HEK293T (cell line): Measurements from ENCODE around the gene SUPT7L.
"Not testable (repeated sequence)": the region's sequence is repeated elsewhere in the genome, so short reads cannot be mapped to it uniquely, and the experiment has no call there.

Experiments
- CTCF ChIA-PET: fragments of 350-600 bp; formaldehyde crosslinking; extraction: SDS; loops from one replicate; lab custom pipeline; 2021; ENCODE audit warnings: antibody characterized with exemption, inconsistent platforms; lab: Yijun Ruan, JAX
- POLR2A ChIA-PET: fragments of 350-600 bp; formaldehyde crosslinking; extraction: SDS; loops from one replicate; lab custom pipeline; 2020; ENCODE audit warnings: antibody characterized with exemption, inconsistent platforms; lab: Yijun Ruan, JAX
- DNase-seq: peaks from one replicate; pipeline ENCODE4 v3.0.0; 2012; ENCODE audit warnings: mixed read lengths; ENCODE audit errors: extremely low spot score
- ARNT ChIP-seq: fragments of 450-650 bp; IDR thresholded peaks from 2 replicates; pipeline ENCODE4 v1.6.1; 2017; ENCODE audit warnings: mild to moderate bottlenecking
- BHLHE40 ChIP-seq: fragments of 450-650 bp; IDR thresholded peaks from 2 replicates; pipeline ENCODE4 v1.6.1; 2016; ENCODE audit warnings: mild to moderate bottlenecking, moderate library complexity, borderline replicate concordance
- CTBP1 ChIP-seq: fragments of 450-650 bp; IDR thresholded peaks from 2 replicates; pipeline ENCODE4 v1.6.1; 2016; ENCODE audit warnings: borderline replicate concordance
- ELF4 ChIP-seq: fragments of 450-650 bp; IDR thresholded peaks from 2 replicates; pipeline ENCODE4 v1.6.1; 2017; ENCODE audit warnings: antibody characterized with exemption
- FOXA1 ChIP-seq: fragments of 450-650 bp; IDR thresholded peaks from 2 replicates; pipeline ENCODE4 v1.6.1; 2016; ENCODE audit warnings: mild to moderate bottlenecking
- FOXK2 ChIP-seq: fragments of 450-650 bp; IDR thresholded peaks from 2 replicates; pipeline ENCODE4 v1.6.1; 2016; ENCODE audit warnings: mild to moderate bottlenecking
- FOXM1 ChIP-seq: fragments of 450-650 bp; IDR thresholded peaks from 2 replicates; pipeline ENCODE4 v1.6.1; 2017; ENCODE audit warnings: mild to moderate bottlenecking, borderline replicate concordance
- HDGF ChIP-seq: fragments of 450-650 bp; IDR thresholded peaks from 2 replicates; pipeline ENCODE4 v1.6.1; 2017; ENCODE audit warnings: antibody characterized with exemption, borderline replicate concordance
- L3MBTL2 ChIP-seq: fragments of 450-650 bp; conservative IDR thresholded peaks from 2 replicates; pipeline ENCODE4 v1.6.1; 2016; ENCODE audit warnings: mild to moderate bottlenecking
- LEF1 ChIP-seq: fragments of 450-650 bp; IDR thresholded peaks from 2 replicates; pipeline ENCODE4 v1.6.1; 2017; ENCODE audit warnings: mild to moderate bottlenecking, borderline replicate concordance
- NFRKB ChIP-seq: fragments of 450-650 bp; IDR thresholded peaks from 2 replicates; pipeline ENCODE4 v1.6.1; 2016; ENCODE audit warnings: mild to moderate bottlenecking, moderate library complexity
- PKNOX1 ChIP-seq: fragments of 450-650 bp; IDR thresholded peaks from 2 replicates; pipeline ENCODE4 v1.6.1; 2016
- SP1 ChIP-seq: fragments of 450-650 bp; IDR thresholded peaks from 2 replicates; pipeline ENCODE4 v1.6.1; 2017
- SUZ12 ChIP-seq: fragments of 450-650 bp; IDR thresholded peaks from 2 replicates; pipeline ENCODE4 v1.6.1; 2016; ENCODE audit warnings: mild to moderate bottlenecking
- TARDBP ChIP-seq: fragments of 450-650 bp; IDR thresholded peaks from 2 replicates; pipeline ENCODE4 v1.6.1; 2016
- ZNF384 ChIP-seq: fragments of 450-650 bp; IDR thresholded peaks from 2 replicates; pipeline ENCODE4 v1.6.1; 2016

Gene SUPT7L

DNA sequence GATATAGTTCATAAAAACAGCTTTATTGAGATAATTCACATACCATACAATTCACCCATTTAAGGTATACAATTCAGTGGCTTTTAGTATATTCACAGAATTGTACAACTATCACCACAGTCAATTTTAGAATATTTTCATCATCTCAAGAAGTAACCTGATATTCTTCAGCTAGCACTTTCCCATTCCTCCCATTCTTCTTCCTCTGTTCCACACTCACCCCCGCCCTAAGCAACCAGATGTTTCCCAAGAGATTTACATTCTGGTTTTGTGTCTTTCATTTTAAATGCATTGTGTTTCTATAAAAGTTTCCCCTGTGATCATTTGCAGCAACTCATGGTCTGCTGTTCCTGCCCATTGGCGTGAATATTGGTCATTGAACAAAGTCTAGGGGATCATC, 29.1 kb downstream of the SUPT7L start:
- TF ChIP-seq FOXK2 = no peak
- no peak for TF ChIP-seq ZNF384
- no peak for TF ChIP-seq FOXA1
- TF ChIP-seq TARDBP = no peak
- no peak for TF ChIP-seq NFRKB
- TF ChIP-seq SUZ12 = no peak
- TF ChIP-seq ELF4 = no peak
- TF ChIP-seq HDGF = no peak
- TF ChIP-seq CTBP1 = no peak
- TF ChIP-seq L3MBTL2 = no peak
- no peak for TF ChIP-seq BHLHE40
- no peak for TF ChIP-seq FOXM1
- TF ChIP-seq PKNOX1 = no peak
- CTCF ChIA-PET = no interaction called here
- POLR2A ChIA-PET = no interaction called here
- no peak for DNase-seq

DNA sequence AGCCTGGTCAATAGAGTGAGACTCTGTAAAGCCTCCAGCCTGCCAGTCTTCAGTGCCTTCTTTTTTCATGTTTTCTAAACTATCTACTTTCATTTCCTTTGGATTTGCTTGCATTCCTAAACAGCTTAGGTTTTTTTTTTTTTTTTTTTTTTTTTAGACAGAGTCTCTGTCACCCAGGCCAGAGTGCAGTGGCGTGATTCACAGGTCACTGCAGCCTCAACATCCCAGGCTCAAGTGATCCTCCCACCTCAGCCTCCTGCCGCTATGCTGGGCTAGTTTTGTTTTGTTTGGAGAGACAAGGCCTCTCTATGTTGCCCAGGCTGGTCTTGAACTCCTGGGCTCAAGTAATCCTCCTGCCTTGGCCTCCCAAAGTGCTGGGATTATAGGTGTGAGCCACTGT, 33.2 kb downstream of the SUPT7L start:
- DNase-seq, CTCF ChIA-PET, POLR2A ChIA-PET: not testable (repeated sequence)

DNA sequence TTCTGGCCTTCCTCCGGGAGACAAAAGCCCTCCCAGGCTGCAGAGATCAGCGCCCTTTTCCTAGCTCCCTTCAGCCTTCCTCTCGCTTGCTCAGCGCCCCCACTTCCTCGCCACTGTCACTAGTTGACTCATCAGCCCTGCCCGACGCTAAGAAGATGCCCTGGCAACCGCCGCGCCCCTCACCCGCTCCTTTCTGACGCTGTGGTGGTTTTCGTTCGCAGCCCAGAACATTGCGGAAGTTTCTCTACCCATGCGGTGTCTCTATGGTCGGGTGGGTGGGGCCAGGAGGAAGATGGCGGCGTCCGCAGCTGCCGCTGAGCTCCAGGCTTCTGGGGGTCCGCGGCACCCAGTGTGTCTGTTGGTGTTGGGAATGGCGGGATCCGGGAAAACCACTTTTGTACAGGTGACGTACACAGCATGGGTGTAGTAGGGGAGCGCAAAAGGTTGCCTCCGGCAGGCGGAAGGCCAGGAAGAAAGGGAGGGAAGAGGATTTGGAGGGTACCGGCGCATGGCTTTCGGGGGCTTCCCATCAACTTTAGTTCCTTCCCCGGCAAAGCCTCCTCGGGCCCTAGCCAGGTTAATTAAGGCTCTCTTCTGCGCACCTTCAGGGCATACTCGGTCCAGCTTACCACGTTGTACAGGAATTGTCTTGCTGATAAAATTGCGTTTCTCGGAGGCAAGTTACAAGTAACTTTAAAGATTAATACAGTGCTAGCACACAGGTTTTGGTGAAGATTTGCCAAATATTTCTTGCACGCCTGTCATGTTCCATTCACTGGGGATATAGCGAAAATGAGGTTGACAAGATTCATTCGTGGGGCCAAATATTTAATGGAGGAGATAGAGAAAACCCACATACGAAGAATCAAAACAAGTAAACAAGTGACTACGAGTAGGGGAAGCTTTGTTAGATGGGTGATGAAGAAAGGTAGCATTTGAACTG, 34.4 kb downstream of the SUPT7L start, which contains the start of the genes CCDC121 and GPN1:
CCDC121 (minus strand) TSS at position 246 of the 943 bp plus-strand sequence. CDS start 1,213 bp downstream, outside the sequence.
GPN1 (plus strand) TSS at position 284 of the 943 bp plus-strand sequence; CDS start at position 293, 9 bp downstream.
- POLR2A ChIA-PET = interaction anchor here (0.7 to 1.9 kb wide), 9 partner anchors 11 to 220 kb away, joined by 3 to 6 read pairs (median 5); partner anchors contain the start of genes PPM1G, SLC4A1AP, SUPT7L and ZNF512
- CTCF ChIA-PET = no interaction called here
- TF ChIP-seq BHLHE40 (no peak), ZNF384 (no peak), L3MBTL2 (peak; percentile 69), FOXA1 (no peak), TARDBP (no peak), SP1 (no peak), CTBP1 (no peak), ELF4 (peak; percentile 63), FOXM1 (no peak)
- peak; percentile 82 for DNase-seq

- ChIA-PET POLR2A (interaction anchor here (0.7 to 1.9 kb wide), 11 partner anchors 12 to 219 kb away, joined by 3 to 7 read pairs (median 5); partner anchors contain the start of genes PPM1G, SLC4A1AP, SUPT7L and ZNF512), CTCF (interaction anchor here (0.9 kb wide), 1 partner anchor 55 kb away, joined by 3 read pairs; no protein-coding TSS in a partner anchor)
- no peak for TF ChIP-seq ELF4
- no peak for TF ChIP-seq LEF1
- TF ChIP-seq SUZ12 = no peak
- no peak for TF ChIP-seq CTBP1
- no peak for TF ChIP-seq FOXA1
- no peak for TF ChIP-seq SP1
- TF ChIP-seq L3MBTL2 = no peak
- DNase-seq = peak; percentile 10
Observed at GRCh38 chr2:27627963-27628766, 35.2 kb downstream of the SUPT7L start.

DNA sequence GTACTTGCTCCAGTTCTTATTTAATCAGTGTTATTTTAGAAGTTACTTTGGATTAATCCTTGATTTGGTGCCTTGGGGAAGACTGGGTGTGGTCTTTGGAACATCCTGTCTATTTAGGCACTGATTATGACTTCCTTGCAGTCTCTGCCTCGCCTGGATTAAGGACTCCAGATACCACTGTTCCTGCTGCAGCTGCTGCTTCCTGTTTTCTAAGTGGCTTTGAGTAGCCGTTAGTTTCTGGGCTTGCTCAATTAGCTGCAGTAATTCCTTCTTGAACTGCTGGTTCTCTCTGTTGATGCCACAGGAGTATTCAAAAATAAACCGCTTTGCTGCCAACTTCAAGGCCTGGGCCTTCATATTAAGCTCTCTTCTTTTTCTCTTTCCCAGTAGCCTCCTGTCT, 36.5 kb downstream of the SUPT7L start:
- DNase-seq, CTCF ChIA-PET, POLR2A ChIA-PET: not testable (repeated sequence)

DNA sequence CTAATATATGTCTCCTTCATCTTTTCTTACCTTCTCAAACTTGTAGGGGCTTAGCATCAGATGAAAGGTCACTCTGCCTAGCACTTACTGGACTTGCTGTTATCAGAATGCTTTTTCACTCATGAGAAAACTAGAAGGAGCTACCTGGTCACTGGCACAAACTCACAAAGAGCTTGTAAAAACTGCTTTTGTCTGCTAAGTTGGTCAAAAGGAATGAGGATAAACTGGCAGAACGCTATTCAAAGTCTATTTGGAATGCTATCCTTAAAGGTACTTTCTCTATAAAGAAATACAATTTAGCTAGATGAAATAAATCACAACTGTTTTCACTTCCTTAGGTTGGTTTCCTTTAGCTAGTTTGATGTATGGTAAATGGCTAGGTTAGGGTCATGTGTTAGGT, 37.1 kb downstream of the SUPT7L start:
- DNase-seq, CTCF ChIA-PET, POLR2A ChIA-PET: not testable (repeated sequence)

DNA sequence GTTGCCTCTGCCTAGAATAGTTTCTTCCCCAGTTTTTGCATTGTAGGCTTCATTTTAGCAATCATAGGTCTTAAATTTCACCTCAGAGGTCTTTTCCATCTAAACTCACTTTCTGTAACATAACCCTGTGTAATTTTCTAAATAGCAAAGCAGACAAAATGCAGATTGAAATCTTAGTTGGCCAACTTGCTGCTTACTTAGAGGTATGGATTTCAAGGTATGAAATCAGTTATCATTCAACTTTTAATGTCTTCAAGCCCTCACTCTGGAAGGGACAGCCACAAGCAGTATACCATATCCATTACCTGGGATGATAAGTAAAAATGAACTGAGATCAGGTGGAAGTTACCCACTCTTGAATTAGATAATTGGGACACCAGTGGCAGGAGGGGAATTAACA, 38.5 kb downstream of the SUPT7L start:
- ChIA-PET CTCF (no interaction called here), POLR2A (no interaction called here)
- TF ChIP-seq NFRKB (no peak), BHLHE40 (no peak), SP1 (no peak), LEF1 (no peak), FOXA1 (no peak), L3MBTL2 (no peak)
- no peak for DNase-seq

DNA sequence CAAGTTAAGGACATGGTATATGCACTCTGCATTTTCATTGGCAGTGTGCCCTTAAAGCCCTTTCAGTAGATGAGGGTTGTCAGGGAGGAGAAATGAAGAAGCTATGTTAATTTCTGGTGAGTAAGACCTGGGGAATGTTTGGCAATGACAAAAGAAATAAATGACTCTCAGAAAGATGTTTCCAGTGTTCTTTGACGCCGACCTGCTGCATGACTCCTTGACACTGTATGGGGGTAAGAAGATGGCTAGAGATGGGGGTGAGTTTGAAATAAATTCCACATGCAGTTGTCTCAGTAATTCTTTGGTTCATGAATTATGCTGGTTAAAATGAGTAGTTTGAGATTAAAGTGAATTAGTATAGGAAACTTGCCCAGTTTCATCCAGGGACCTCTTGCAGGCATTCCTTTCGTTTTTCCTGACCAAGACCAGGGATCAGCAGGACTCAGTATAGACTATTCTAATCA, 40.5 kb downstream of the SUPT7L start:
- ChIA-PET POLR2A (no interaction called here), CTCF (no interaction called here)
- DNase-seq = no peak
- no peak for TF ChIP-seq BHLHE40
- no peak for TF ChIP-seq SP1
- TF ChIP-seq TARDBP = no peak
- TF ChIP-seq FOXM1 = no peak
- no peak for TF ChIP-seq PKNOX1
- TF ChIP-seq NFRKB = no peak
- no peak for TF ChIP-seq ELF4
- no peak for TF ChIP-seq CTBP1
- TF ChIP-seq HDGF = no peak
- no peak for TF ChIP-seq FOXA1
- TF ChIP-seq FOXK2 = no peak
- no peak for TF ChIP-seq LEF1
- no peak for TF ChIP-seq L3MBTL2
- TF ChIP-seq ARNT = no peak
- no peak for TF ChIP-seq ZNF384
- no peak for TF ChIP-seq SUZ12
